ENCODE results near the gene LAMC1.

DNA sequence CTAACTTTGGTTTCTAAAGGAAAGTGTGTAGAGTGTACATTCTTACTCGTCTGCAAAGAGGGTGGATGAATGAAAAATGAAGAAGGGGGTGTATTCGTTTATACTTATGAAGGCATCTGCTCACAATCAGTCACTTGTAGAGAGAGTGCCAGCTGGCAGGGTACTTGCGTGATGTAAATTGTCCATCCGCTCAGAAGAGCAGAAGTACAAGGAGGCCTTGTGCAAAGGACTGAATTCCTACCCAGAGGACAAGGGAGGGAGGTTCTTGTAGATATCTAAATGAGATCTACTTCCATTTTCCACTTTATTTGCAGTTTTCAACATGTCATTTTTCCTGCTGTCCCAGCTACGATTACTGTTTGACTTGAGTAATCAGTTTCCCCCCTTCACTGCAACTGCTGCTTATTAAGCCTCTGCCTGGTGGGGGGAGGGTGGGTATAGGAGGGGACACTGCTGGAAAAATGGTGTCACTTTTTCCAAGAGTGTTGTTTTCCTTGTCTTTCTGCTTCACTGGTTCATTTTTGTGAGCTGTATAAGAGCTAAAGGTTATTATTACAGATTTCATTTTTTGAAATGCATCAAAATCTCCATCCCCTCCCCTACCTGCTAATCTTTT lies 67.3 kb downstream of the LAMC1 start:
- TF ChIP-seq ZNF138 (tag by site-specific recombination; IDR thresholded peaks at IDR 0.05; ENCODE audit: borderline replicate concordance) (no peak), BCL11A (tag by site-specific recombination; IDR thresholded peaks at IDR 0.05; ENCODE audit: low read depth) (no peak), ZNF266 (tag by site-specific recombination; IDR thresholded peaks at IDR 0.05; ENCODE audit: low read depth) (no peak), SCRT1 (tag by site-specific recombination; IDR thresholded peaks at IDR 0.05; ENCODE audit: borderline replicate concordance) (no peak), TCF7L2 (IDR thresholded peaks at IDR 0.05; ENCODE audit: borderline replicate concordance, low read depth, low read length) (no peak), ZNF830 (tag by site-specific recombination; IDR thresholded peaks at IDR 0.05; ENCODE audit: low read depth) (no peak), MYNN (tag by site-specific recombination; IDR thresholded peaks at IDR 0.05; ENCODE audit: borderline replicate concordance) (no peak), ZNF112 (tag by site-specific recombination; IDR thresholded peaks at IDR 0.05) (no peak)
- TF ChIP-seq, protein P1, sequence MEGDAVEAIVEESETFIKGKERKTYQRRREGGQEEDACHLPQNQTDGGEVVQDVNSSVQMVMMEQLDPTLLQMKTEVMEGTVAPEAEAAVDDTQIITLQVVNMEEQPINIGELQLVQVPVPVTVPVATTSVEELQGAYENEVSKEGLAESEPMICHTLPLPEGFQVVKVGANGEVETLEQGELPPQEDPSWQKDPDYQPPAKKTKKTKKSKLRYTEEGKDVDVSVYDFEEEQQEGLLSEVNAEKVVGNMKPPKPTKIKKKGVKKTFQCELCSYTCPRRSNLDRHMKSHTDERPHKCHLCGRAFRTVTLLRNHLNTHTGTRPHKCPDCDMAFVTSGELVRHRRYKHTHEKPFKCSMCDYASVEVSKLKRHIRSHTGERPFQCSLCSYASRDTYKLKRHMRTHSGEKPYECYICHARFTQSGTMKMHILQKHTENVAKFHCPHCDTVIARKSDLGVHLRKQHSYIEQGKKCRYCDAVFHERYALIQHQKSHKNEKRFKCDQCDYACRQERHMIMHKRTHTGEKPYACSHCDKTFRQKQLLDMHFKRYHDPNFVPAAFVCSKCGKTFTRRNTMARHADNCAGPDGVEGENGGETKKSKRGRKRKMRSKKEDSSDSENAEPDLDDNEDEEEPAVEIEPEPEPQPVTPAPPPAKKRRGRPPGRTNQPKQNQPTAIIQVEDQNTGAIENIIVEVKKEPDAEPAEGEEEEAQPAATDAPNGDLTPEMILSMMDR (tag by site-specific recombination; IDR thresholded peaks at IDR 0.05), result no peak

Measured in HEK293 (cell line).